ENCODE measurements around the gene TOX3. TPM values are rescaled to one million over a fixed set of nuclear protein-coding genes. Genes with fewer than 3 reads are reported as not detected.
A peak's percentile ranks its signal among the peaks of the same experiment; 100 is the strongest.

TOX3 gene
- total RNA-seq, 1 experiment from 2014 or later: not detected

- POLR2A ChIA-PET: no interaction called here
- Mint-ChIP-seq H3K27me3 (ENCODE audit: insufficient read depth, unreplicated experiment) (no peaks in the 10 kb centered on the region), H3K9me3 (ENCODE audit: unreplicated experiment) (no peaks in the 10 kb centered on the region), H3K4me3 (ENCODE audit: unreplicated experiment) (no peak overlapping the region), H3K36me3 (ENCODE audit: insufficient read depth, unreplicated experiment) (no peaks in the 10 kb centered on the region), H3K4me1 (ENCODE audit: insufficient read depth, unreplicated experiment) (no peaks in the 10 kb centered on the region), H3K27ac (ENCODE audit: low read depth, unreplicated experiment) (no peak overlapping the region)
- intact Hi-C loops (cut with micrococcal nuclease): no loop called here
- peak; percentile 4 for DNase-seq (ENCODE audit: unreplicated experiment)
- CTCF ChIA-PET: interaction anchor here (0.5 to 1.0 kb wide), 4 partner anchors 14 to 207 kb away, joined by 3 to 5 read pairs (median 3); no protein-coding TSS in a partner anchor
- TF ChIP-seq CTCF (IDR thresholded peaks at IDR 0.05; ENCODE audit: unreplicated experiment): no peak
- BruUV-seq (replicated peaks): no TSS peak
Measured at GRCh38 chr16:52497067-52497816, 49.7 kb downstream of the TOX3 start.

GRCh38 chr16:52496051-52496876, 50.7 kb downstream of the TOX3 start:
- no peak for DNase-seq (ENCODE audit: unreplicated experiment)
- Mint-ChIP-seq H3K4me3 (ENCODE audit: unreplicated experiment) (no peak overlapping the region), H3K36me3 (ENCODE audit: insufficient read depth, unreplicated experiment) (no peaks in the 10 kb centered on the region), H3K27me3 (ENCODE audit: insufficient read depth, unreplicated experiment) (no peaks in the 10 kb centered on the region), H3K4me1 (ENCODE audit: insufficient read depth, unreplicated experiment) (no peaks in the 10 kb centered on the region), H3K27ac (ENCODE audit: low read depth, unreplicated experiment) (no peak overlapping the region), H3K9me3 (ENCODE audit: unreplicated experiment) (peaks cover 2% of the 10 kb centered on the region)
- intact Hi-C loops (cut with micrococcal nuclease): no loop called here
- TF ChIP-seq CTCF (IDR thresholded peaks at IDR 0.05; ENCODE audit: unreplicated experiment): no peak
- CTCF ChIA-PET: no interaction called here
- POLR2A ChIA-PET: interaction anchor here (0.6 kb wide), 1 partner anchor 503 kb away, joined by 3 read pairs; no protein-coding TSS in a partner anchor
- BruUV-seq (replicated peaks): no TSS peak

GRCh38 chr16:52494621-52495020, 52.3 kb downstream of the TOX3 start:
- Mint-ChIP-seq H3K4me1 (ENCODE audit: insufficient read depth, unreplicated experiment) (no peaks in the 10 kb centered on the region), H3K4me3 (ENCODE audit: unreplicated experiment) (no peak overlapping the region), H3K27ac (ENCODE audit: low read depth, unreplicated experiment) (no peak overlapping the region), H3K36me3 (ENCODE audit: insufficient read depth, unreplicated experiment) (no peaks in the 10 kb centered on the region), H3K27me3 (ENCODE audit: insufficient read depth, unreplicated experiment) (no peaks in the 10 kb centered on the region), H3K9me3 (ENCODE audit: unreplicated experiment) (peaks cover 8% of the 10 kb centered on the region)
- no peak for TF ChIP-seq CTCF (IDR thresholded peaks at IDR 0.05; ENCODE audit: unreplicated experiment)
- no TSS peak for BruUV-seq (replicated peaks)
- CTCF ChIA-PET: interaction anchor here (0.6 kb wide), 1 partner anchor 557 kb away, joined by 3 read pairs; no protein-coding TSS in a partner anchor
- POLR2A ChIA-PET: no interaction called here
- intact Hi-C loops (cut with micrococcal nuclease): no loop called here
- no peak for DNase-seq (ENCODE audit: unreplicated experiment)

- TF ChIP-seq CTCF (IDR thresholded peaks at IDR 0.05; ENCODE audit: unreplicated experiment): no peak
- H3K36me3 Mint-ChIP-seq (ENCODE audit: insufficient read depth, unreplicated experiment): no peaks in the 10 kb centered on the region
Measured at GRCh38 chr16:52494145-52494544, 52.8 kb downstream of the TOX3 start.

More at GRCh38 chr16:52494145-52494544, 52.8 kb downstream of the TOX3 start:
- DNase-seq (ENCODE audit: unreplicated experiment): no peak
- intact Hi-C loops (cut with micrococcal nuclease): no loop called here
- Mint-ChIP-seq H3K4me1 (ENCODE audit: insufficient read depth, unreplicated experiment) (no peaks in the 10 kb centered on the region), H3K4me3 (ENCODE audit: unreplicated experiment) (no peak overlapping the region), H3K9me3 (ENCODE audit: unreplicated experiment) (peaks cover 8% of the 10 kb centered on the region), H3K27ac (ENCODE audit: low read depth, unreplicated experiment) (no peak overlapping the region), H3K27me3 (ENCODE audit: insufficient read depth, unreplicated experiment) (no peaks in the 10 kb centered on the region)
- CTCF ChIA-PET: no interaction called here
- BruUV-seq (replicated peaks): no TSS peak
- POLR2A ChIA-PET: no interaction called here

Measured in MCF 10A (cell line).